Peyer's patch (tissue), 4 donors: Measurements from ENCODE around the gene IRAK2. TPM values are rescaled to one million over a fixed set of nuclear protein-coding genes. Genes with fewer than 3 reads are reported as not detected.

Experiments
- DNase-seq, 3 donors: peaks; one replicate each; pipeline ENCODE4 v3.0.0-alpha.2; 2017 to 2019
- H3K27ac ChIP-seq, 4 donors: fragments of 200-600 bp; sonication (generic); one replicate each; pipeline ENCODE4 v1.5.1; 2016 to 2019
- H3K27me3 ChIP-seq, 2 donors: fragments of 200-600 bp; sonication (generic); one replicate each; pipeline ENCODE4 v1.5.1; 2019
- H3K36me3 ChIP-seq, 3 donors: fragments of 200-600 bp; sonication (generic); one replicate each; pipeline ENCODE4 v1.5.1; 2016 to 2019
- H3K4me1 ChIP-seq, 4 donors: fragments of 200-600 bp; sonication (generic); one replicate each; pipeline ENCODE4 v1.5.1; 2016 to 2019
- H3K4me3 ChIP-seq, 4 donors: fragments of 200-600 bp; sonication (generic); 1 replicate in 3 of 4; 2 replicates in 1 of 4; pipeline ENCODE4 v1.5.1; 2016 to 2019; ENCODE audit warnings: mild to moderate bottlenecking in 1 of 4
- H3K9me3 ChIP-seq, 4 donors: fragments of 200-600 bp; sonication (generic); one replicate each; pipeline ENCODE4 v1.5.1; 2016 to 2019; ENCODE audit warnings: mild to moderate bottlenecking in 1 of 4
- CTCF ChIP-seq, 6 experiments: fragments of 450-650 bp in 4 of 6; fragments of 200-600 bp in 2 of 6; sonication (generic) in 1 of 6; IDR thresholded peaks; one replicate each; pipeline ENCODE4 v1.5.1; 2017 to 2019; ENCODE audit warnings: antibody characterized with exemption in 6 of 6, mild to moderate bottlenecking in 3 of 6, moderate library complexity in 1 of 6
- POLR2A ChIP-seq, 2 donors: fragments of 450-650 bp; IDR thresholded peaks; one replicate each; pipeline ENCODE4 v1.5.1; 2017; ENCODE audit warnings: antibody characterized with exemption in 2 of 2, mild to moderate bottlenecking in 2 of 2, moderate library complexity in 2 of 2
- total RNA-seq, 4 donors: library from RNA; depleted of rRNA; stranded (reverse); fragments of >200 nt; gene quantifications; one replicate each; pipeline ENCODE4 v1.1.0, GENCODE V29; 2016

Gene IRAK2
- total RNA-seq, 4 donors from 2014 or later = 9.1 to 17.3 (median 11.0) TPM

- no peak for TF ChIP-seq POLR2A (IDR thresholded peaks at IDR 0.05)
- no peak for TF ChIP-seq CTCF (IDR thresholded peaks at IDR 0.05)
- no peak overlapping the region for H3K4me3 ChIP-seq
- H3K27ac ChIP-seq = no peak overlapping the region
- H3K9me3 ChIP-seq = no peaks in the 10 kb centered on the region
- DNase-seq = peak in 1 of 3 donors; percentile 23
- H3K4me1 ChIP-seq = peaks cover 0 to 18% (median 4%) of the 10 kb centered on the region in 4 donors
- H3K36me3 ChIP-seq = peaks cover 0 to 69% (median 0%) of the 10 kb centered on the region in 3 donors
- H3K27me3 ChIP-seq = no peaks in the 10 kb centered on the region
These were observed 112.5 kb downstream of the IRAK2 start for GRCh38 chr3:10277115-10277625.

- no peaks in the 10 kb centered on the region for H3K9me3 ChIP-seq
- no peaks in the 10 kb centered on the region for H3K27me3 ChIP-seq
- peaks cover 0 to 11% (median 3%) of the 10 kb centered on the region in 4 donors for H3K4me1 ChIP-seq
- no peak overlapping the region for H3K27ac ChIP-seq
- H3K4me3 ChIP-seq = no peak overlapping the region
- TF ChIP-seq POLR2A (IDR thresholded peaks at IDR 0.05) (no peak), CTCF (IDR thresholded peaks at IDR 0.05) (no peak)
- no peak for DNase-seq
- peaks cover 0 to 74% (median 0%) of the 10 kb centered on the region in 3 donors for H3K36me3 ChIP-seq
These were observed 113.8 kb downstream of the IRAK2 start for GRCh38 chr3:10278501-10278900.

GRCh38 chr3:10279384-10280176 lies 114.9 kb downstream of the IRAK2 start:
- Histone ChIP-seq H3K27me3 (no peaks in the 10 kb centered on the region), H3K27ac (no peak overlapping the region), H3K9me3 (no peaks in the 10 kb centered on the region), H3K36me3 (peaks cover 0 to 76% (median 0%) of the 10 kb centered on the region in 3 donors), H3K4me1 (peaks cover 0 to under 1% (median 0%) of the 10 kb centered on the region in 4 donors), H3K4me3 (no peak overlapping the region)
- TF ChIP-seq CTCF (IDR thresholded peaks at IDR 0.05) (no peak), POLR2A (IDR thresholded peaks at IDR 0.05) (no peak)
- peak in 1 of 3 donors; percentile 32 for DNase-seq

DNA sequence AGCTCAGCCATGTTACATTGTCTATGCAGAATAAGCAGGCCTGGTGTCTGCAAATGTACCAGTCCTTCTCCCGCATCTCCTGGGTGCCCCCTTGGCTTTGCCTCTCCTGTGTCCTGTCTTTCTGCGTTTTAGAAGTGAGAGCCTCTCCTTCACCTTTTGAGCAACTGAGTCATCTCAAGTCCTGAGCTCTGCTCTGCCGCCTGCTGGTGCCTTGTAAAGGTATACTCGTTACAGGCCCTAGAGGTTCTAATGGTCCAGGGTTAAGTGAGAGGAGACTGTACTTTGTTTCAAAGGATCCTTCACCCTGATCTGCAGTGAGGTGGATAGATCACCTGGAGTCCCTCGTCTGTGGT lies 115.4 kb downstream of the IRAK2 start:
- peak in 1 of 6 experiments; percentile 14 for TF ChIP-seq CTCF (IDR thresholded peaks at IDR 0.05)
- TF ChIP-seq POLR2A (IDR thresholded peaks at IDR 0.05) = no peak
- Histone ChIP-seq H3K36me3 (peaks cover 0 to 76% (median 0%) of the 10 kb centered on the region in 3 donors), H3K27me3 (no peaks in the 10 kb centered on the region)

DNA sequence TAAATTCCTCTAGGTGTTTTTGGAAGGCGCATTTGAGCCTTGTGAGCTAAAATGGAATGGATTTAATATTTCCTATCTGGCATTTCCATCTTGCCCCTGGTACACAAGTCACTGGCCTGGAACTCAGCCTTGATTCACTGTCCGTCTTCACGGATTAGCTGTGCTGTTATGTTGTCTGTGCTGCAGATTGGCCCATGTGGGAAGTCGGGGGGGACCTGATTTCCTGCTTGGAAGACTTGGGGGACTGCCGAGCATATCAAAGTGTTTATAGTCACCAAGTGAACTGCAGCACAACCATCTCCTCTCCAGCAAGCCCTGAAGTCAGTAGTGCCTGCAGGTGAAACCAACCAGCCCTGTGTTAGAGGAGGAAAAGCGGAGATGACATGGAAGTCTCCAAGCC lies 115.9 kb downstream of the IRAK2 start:
- H3K9me3 ChIP-seq = no peaks in the 10 kb centered on the region
- peak in 1 of 3 donors; percentile 31 for DNase-seq
- no peak overlapping the region for H3K4me3 ChIP-seq
- H3K27ac ChIP-seq = no peak overlapping the region
- no peaks in the 10 kb centered on the region for H3K4me1 ChIP-seq
- peaks cover 0 to 75% (median 0%) of the 10 kb centered on the region in 3 donors for H3K36me3 ChIP-seq
- H3K27me3 ChIP-seq = no peaks in the 10 kb centered on the region
- TF ChIP-seq CTCF (IDR thresholded peaks at IDR 0.05) (no peak), POLR2A (IDR thresholded peaks at IDR 0.05) (no peak)

More for the DNA sequence above, 115.4 kb downstream of the IRAK2 start:
- H3K4me3 ChIP-seq = no peak overlapping the region
- no peak overlapping the region for H3K27ac ChIP-seq
- DNase-seq = peak in 1 of 3 donors; percentile 42
- H3K4me1 ChIP-seq = no peaks in the 10 kb centered on the region
- no peaks in the 10 kb centered on the region for H3K9me3 ChIP-seq
